HG03108 (cell line): Measurements from ENCODE around the gene NMB.
A peak's percentile ranks its signal among the peaks of the same experiment; 100 is the strongest.
"Not testable (repeated sequence)": the region's sequence is repeated elsewhere in the genome, so short reads cannot be mapped to it uniquely, and the experiment has no call there.

Experiments
- ATAC-seq: cut with Tn5 transposase; IDR thresholded peaks from one replicate; pipeline ENCODE4 v1.9.1; 2021; ENCODE audit warnings: moderate library complexity; ENCODE audit not compliant: unreplicated experiment

NMB gene

GRCh38 chr15:84656972-84657371 is 1.0 kb downstream of the NMB start:
- no peak for ATAC-seq

GRCh38 chr15:84654689-84655453 is 3.1 kb downstream of the NMB start:
- no peak for ATAC-seq

- ATAC-seq = peak; percentile 80
Measured at GRCh38 chr15:84653910-84654688, 3.9 kb downstream of the NMB start, which contains the start of gene WDR73. Gene WDR73 (minus strand): TSS chr15:84654283. CDS start chr15:84654274, 9 bp downstream.

- no peak for ATAC-seq
Measured at GRCh38 chr15:84653584-84653909, 4.5 kb downstream of the NMB start.

- ATAC-seq = no peak
Measured at GRCh38 chr15:84649706-84650105, 8.3 kb downstream of the NMB start.

GRCh38 chr15:84648539-84648938 is 9.5 kb downstream of the NMB start:
- ATAC-seq = no peak

- ATAC-seq = no peak
Measured at GRCh38 chr15:84647726-84648125, 10.3 kb downstream of the NMB start.

GRCh38 chr15:84645997-84646396 is 12.0 kb downstream of the NMB start:
- ATAC-seq = no peak

- ATAC-seq = no peak
Measured at GRCh38 chr15:84645496-84645895, 12.5 kb downstream of the NMB start.

GRCh38 chr15:84643838-84644237 is 14.2 kb downstream of the NMB start:
- ATAC-seq = no peak

GRCh38 chr15:84642640-84643039 is 15.4 kb downstream of the NMB start:
- ATAC-seq = not testable (repeated sequence)

GRCh38 chr15:84641871-84642270 is 16.1 kb downstream of the NMB start:
- ATAC-seq = not testable (repeated sequence)

GRCh38 chr15:84638103-84638502 is 19.9 kb downstream of the NMB start:
- no peak for ATAC-seq

GRCh38 chr15:84634228-84634837 is 23.7 kb downstream of the NMB start:
- no peak for ATAC-seq

- ATAC-seq = peak; percentile 39
Measured at GRCh38 chr15:84633311-84634227, 24.4 kb downstream of the NMB start.

GRCh38 chr15:84631706-84632272 is 26.2 kb downstream of the NMB start:
- ATAC-seq = no peak

- ATAC-seq = no peak
Measured at GRCh38 chr15:84629033-84629432, 29.0 kb downstream of the NMB start.

GRCh38 chr15:84625123-84625522 is 32.9 kb downstream of the NMB start:
- ATAC-seq = no peak

- no peak for ATAC-seq
Measured at GRCh38 chr15:84624359-84624758, 33.6 kb downstream of the NMB start.

- no peak for ATAC-seq
Measured at GRCh38 chr15:84621358-84621979, 36.5 kb downstream of the NMB start.
